GM19328 (cell line): ENCODE data around the gene LFNG.

Experiments
- ATAC-seq: cut with Tn5 transposase; IDR thresholded peaks from one replicate; pipeline ENCODE4 v1.9.1; 2021; ENCODE audit warnings: mild to moderate bottlenecking, moderate library complexity; ENCODE audit not compliant: unreplicated experiment

Gene LFNG

GRCh38 chr7:2502647-2502966 is 17.0 kb upstream of the LFNG start:
- ATAC-seq: no peak

GRCh38 chr7:2503056-2503941 is 16.3 kb upstream of the LFNG start:
- no peak for ATAC-seq

GRCh38 chr7:2504128-2504888 is 15.3 kb upstream of the LFNG start:
- no peak for ATAC-seq

- ATAC-seq: no peak
Measured at GRCh38 chr7:2504889-2505375, 14.6 kb upstream of the LFNG start.

GRCh38 chr7:2505401-2505800 is 14.2 kb upstream of the LFNG start:
- no peak for ATAC-seq

DNA sequence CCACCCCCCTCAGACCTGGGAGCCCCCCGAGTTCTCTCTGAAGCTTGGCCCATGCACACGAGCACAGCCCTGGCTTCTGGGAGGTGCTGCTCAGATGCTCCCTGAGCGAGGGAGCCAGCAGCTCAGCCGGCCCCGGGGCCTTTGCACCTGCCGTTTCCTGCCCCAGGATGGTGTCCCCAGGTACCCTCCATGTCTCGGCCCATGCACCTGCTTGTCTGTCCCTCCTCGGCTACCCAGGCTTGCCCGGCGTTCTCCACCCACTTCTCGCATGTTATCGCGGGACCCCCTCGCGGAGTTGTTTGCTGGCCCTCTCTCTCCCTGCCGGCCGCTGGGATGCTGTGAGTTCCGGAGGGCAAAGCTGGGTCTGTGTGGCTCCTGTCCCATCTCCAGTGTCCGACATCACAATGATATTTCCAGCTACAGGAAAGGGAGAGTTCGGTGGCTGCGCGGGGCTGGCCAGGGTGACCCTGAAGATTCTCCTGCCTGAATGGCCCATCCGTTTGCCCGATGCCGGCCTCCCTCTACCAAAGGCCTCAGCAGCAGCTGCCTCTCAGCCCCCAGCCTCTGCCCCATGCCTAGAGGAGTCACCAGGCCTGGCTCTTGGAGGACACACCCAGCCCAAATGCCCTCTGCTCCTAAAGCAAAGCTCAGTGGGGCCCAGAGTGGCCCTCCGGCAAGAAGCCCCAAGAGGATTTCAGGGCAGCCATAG is 12.2 kb upstream of the LFNG start:
- no peak for ATAC-seq

GRCh38 chr7:2507917-2508306 is 11.7 kb upstream of the LFNG start:
- ATAC-seq: no peak

- no peak for ATAC-seq
Measured at GRCh38 chr7:2508327-2509215, 11.0 kb upstream of the LFNG start.

DNA sequence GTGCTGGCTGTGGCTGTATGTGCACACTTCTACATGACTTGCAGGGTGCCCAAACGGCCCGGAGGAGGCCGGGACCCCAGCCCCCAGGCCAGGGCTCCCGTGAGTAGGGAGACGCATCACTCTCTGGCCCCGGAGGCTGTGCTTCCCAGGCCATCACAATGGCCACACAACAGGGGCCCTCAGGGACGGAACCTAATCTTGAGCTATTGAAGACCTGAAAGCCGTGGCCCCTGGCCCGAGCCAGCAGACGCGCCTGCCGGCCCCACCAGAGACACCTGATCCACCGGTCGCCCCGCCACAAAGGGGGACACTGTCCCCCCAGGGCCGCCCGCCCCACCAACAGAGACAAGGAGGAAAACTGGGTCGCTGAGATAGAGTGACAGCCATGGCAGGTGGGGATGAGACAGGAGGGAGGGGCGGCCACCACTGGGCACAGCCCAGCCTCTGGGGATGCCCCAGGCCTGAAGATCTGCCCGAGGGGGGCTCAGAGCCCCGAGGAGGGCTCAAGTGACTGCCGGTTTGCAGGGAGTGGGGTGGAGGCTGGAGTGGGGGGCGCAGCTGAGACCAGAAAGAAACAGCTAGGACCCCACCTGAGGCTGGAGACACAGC is 10.2 kb upstream of the LFNG start:
- no peak for ATAC-seq

DNA sequence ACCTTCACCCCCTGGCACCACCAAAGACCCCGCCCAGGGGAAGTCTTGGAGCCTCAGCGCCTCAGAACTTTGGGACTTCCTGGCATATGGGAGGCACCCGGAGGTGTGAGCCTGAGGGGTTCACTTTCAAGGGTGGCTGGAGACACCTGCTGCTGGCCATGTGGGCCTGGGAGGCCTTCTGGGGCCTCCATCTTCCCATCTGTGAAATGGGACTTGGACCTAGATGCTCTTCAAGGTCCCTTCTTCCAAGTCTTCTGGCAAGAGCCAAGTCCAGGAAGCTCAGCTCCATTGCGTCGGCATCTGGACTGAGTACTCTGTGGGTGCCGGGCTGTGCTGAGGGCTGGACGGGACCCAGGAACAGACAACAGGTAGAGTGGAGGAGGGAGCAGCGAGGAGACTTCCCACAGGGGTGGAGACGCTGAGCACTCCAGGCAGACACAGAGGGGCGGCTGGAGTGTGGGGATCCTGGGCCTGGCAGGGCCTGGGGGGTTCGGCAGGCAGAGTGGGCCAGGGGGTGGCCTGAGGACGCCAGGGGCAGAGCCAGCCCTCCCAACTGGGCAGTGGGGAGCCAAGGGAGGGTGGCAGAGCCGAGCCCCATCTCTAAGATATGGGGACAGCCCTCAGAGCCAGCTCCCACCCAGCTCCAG is 9.3 kb upstream of the LFNG start:
- no peak for ATAC-seq

DNA sequence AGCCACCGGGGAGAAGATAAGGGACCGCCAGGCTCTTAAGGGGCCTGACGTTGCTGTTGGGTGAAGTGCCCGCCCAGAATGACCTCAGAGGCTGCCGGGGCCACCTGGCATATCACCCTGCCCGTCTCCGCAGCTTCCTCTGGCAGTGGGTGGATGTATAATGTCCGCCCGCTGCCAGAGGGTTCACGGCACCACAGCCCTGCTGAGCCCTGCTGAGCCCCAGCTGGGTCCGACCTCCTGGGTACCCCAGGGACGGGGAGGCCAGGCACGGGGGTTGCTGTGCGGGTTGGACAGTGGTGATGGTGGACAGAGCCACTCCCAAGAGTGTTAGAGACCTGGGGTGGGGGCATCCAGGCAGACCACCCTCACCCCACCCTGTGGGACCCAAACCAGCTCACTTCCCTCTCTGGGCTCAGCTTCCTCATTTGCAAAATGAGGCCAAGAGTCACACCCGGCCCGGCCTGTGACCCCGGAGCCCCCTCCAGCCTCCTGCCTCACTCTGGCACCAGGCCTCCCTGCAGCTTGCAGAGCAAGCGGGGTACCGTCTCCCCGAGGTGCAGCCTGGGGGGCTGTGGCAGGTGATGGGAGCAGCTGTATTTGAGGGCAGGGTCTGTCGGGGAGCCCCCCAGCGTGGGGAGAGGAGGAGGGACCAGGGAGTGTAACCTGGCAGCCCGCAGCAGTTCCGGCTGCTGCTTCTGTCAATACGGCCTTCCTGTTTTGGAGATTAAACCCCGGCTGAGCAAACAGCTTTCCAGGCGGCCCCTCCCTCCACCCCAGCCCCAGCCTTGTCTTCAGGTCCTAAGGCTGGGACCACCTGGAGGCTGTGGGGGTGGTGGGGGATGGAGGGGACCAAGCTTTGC is 8.4 kb upstream of the LFNG start:
- ATAC-seq: no peak

DNA sequence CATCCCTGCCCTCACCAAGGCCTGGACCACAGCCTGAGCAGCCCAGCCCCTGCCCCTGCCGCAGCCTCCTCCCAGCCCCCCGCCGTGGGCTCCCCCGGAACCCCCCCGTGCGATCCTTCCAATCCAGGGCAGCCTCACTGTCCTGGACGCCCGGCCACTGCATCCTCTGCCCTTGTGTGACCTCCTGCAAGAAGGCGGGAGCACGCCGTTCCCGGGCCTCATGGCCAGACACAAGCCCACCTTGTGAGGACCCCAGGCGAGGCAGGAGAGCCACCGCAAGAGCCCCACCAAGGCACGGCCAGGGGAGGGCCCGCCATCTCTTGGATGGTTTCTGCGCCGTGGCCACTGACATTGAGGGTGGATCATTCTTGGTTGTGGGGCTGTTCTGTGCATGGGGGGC is 7.8 kb upstream of the LFNG start:
- ATAC-seq: no peak

GRCh38 chr7:2512179-2512661 is 7.4 kb upstream of the LFNG start:
- ATAC-seq: no peak

DNA sequence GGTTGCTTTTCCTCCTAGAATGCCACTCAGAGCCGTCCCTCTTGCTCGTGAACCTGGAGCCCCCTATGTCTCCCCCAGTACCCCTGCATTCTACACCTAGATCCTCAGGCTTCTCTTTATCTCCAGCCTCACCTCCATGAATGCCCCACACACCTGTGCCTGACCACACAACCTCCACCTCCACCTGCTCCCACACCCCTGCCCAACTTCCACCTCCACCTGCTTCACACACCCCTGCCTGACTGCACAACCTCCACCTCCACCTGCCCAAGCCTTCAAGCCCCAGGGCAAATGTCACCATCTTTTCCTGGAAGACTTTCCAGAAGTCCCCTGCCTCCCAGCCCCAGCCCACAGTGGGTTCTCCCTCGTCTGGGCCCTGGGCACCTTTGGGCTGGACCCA is 6.9 kb upstream of the LFNG start:
- no peak for ATAC-seq

DNA sequence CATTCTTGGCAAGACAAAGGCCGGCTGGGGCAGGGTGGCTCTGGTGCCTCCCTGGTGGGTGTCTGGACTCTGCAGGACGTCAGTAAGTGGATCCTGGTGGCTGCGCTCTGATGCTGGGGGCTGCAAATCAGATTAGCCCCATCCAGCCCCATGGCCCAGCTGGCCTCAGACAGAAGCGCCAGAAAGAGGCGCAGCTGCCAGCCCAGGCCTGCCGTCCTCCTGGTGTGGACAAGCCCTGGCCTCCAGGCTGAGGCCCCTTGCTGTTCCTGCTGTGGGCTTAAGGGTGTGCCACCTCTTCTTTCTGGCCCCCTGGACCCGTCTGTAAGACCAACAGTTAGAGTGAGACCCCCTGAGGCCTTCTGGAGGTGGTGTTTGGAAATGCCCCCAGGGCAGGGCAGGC is 5.9 kb upstream of the LFNG start:
- ATAC-seq: no peak

- ATAC-seq: no peak
Measured at GRCh38 chr7:2514473-2515423, 4.8 kb upstream of the LFNG start.

GRCh38 chr7:2515424-2516193 is 4.0 kb upstream of the LFNG start:
- ATAC-seq: no peak
